SW480 (cell line): Measurements from ENCODE around the gene RNF225.
"Not testable (repeated sequence)": the region's sequence is repeated elsewhere in the genome, so short reads cannot be mapped to it uniquely, and the experiment has no call there.

ENCODE experiments used
- DNase-seq: peaks from one replicate; pipeline ENCODE4 v3.0.0-alpha.2; 2016; ENCODE audit warnings: low spot score

RNF225 gene

DNA sequence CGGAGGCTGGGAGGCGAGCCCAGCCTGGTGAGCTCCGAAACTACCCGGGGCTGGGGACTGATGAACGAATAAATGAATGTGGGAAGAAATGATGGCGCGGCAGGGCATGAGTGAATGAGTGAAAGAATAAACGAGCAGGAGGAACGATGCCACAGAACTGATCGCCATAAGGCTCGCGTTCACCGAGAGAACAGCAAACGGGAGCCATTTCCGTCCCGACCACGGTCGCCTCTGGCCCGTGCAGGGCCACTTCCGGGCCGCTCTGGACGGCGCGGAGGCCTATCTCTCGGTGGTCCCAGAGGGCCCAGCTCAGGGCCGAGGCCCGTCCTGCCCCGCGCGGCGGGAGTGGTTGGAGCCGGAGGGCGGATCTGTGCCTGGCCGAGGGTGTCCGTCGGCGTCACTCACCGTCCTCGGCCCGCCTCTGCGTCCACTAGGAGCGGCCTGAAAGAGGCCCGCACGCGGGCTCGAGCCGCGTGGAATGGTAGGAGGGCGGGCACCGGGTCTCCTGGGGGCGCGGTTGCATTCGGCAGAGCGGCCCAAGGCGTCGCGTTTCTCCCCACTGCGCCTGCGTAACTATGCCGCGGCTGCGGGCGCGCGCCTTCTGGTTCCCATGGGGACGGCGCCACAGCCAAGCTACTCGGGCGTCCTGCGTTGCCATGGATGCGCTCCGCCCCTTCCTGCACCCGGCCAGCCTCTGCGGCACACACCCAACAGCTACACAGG, 33.0 kb upstream of the RNF225 start, which contains the start of gene ZNF497:
Gene ZNF497 (minus strand): TSS at position 480 of the 723 bp plus-strand sequence. CDS start 5,116 bp downstream, outside the sequence.
- DNase-seq = peak; percentile 95

DNA sequence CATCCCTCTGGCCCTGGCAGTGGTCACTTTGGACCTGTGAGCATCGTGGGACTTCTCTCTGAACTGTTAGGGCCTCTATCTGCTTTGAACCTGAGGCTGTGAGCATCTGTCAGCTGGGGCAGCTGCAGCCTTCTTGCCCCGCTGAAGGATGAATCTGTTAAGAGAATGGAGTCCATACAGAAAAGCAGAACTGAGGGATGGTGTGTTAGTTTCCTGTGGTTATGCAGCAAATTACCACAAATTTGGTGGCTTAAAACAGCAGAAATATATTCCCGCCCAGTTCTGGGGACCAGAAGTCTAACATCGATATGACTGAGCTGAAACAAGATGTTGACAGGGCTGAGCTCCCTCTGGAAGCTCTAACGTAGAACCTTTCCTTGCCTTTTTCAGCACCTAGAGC, 31.3 kb upstream of the RNF225 start:
- DNase-seq = no peak

DNA sequence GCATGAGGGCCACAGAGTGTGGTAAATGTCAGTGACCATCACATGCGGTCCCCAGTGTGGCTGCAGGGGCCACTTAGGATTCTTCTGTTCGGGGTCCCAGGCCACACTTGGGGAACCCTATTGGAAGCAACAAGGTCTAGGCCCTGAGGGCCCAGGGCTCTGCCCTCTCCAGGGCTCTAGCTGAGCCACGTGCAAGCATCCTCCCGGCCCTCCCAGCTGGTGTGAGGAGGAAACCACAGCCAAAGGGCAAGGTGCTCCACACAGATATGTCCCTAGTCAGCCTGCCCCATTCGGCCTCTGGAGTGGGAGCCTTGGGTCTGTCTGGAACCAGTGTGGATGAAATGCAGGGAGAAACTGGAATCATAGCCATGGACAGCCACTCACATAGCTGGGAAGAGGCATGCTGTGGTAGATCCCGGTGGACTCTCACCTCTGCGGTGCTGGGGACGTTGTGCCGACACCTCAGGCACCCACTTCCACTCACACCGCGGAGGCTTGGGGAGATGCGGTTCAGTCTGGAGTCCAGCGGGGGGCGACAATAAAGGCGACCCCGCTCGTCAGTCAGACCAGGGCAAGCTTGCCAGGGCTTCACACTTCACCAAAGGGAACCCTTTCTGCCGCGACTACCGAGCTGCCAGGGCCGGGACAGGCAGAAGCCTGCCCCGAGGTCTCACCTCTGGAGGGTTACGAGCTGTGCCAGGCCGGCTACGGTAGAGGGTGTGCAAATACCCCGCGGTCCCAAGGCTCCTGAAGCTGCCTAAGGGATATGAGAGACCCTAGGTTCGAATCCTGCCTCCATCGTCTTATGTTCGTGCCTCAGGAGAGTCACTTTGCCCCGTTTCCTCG, 28.6 kb upstream of the RNF225 start:
- no peak for DNase-seq

DNA sequence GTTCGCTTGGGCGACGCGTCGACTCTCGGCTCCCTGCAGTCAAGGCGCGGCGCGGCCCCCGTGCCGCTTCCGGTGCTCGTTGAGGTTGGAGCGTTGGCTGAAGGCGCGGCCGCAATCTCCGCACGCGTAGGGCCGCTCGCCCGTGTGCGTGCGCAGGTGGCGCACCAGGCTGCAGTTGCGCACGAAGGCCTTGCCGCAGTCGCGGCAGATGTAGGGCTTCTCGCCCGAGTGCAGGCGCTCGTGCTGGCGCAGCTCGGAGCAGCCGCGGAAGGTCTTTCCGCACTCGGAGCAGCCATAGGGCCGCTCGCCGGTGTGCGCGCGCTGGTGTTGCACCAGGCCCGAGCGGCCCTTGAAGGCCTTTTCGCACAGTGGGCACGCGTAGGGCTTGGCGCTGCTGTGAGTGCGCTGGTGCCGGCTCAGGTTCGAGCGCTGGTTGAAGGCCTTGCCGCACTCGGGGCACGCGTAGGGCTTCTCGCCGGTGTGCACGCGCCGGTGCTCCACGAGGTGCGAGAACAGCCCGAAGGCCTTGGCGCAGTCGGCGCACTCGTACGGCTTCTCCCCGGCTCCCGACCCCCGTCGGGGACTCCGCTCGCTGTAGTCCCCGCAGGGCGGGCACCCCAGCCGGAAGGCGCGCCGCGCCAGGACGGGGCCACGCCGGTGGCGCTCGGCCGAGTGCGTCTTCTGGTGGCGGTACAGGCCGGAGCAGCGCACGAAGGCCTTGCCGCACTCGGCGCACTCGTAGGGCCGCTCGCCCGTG, 27.6 kb upstream of the RNF225 start:
- DNase-seq = no peak

DNA sequence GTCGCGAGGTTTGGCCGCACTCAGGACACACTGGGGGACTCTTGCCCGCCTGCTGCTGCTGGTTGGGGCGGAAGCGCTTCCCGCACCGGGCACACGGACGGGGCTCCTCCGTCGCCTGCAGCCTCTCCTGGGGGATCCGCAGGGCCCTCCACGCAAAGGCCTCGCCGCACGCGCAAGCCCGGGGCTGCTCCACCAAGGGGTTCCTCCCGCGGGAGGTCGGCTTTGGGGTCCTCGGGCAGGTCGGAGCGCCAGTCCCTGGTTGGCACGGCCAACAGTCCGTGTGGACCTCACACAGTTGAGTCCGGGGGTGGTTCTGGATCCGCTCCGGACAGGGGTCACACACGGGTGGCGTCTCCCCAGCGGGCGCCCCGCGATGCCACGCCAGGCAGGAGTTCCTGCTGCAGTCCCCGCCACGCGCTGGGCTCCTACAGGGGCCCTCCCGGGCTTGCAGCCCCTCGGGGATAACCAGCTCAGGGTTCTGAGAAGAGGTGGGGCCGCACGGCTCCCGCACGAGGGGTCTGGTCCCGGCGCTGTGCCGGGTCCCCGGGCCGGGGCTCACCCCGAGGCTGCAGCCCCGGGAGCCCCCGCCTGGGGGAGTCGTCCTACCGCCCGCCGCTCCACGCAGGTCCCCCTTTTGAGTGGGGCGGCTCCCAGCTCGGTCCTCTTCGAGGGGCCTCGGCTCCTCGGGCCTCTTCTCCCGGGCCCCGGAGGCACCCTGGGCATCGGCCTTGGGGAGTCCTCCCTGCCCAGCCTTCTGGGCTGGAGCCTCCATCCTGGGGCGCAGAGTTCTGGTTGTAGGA, 26.7 kb upstream of the RNF225 start:
- no peak for DNase-seq

DNA sequence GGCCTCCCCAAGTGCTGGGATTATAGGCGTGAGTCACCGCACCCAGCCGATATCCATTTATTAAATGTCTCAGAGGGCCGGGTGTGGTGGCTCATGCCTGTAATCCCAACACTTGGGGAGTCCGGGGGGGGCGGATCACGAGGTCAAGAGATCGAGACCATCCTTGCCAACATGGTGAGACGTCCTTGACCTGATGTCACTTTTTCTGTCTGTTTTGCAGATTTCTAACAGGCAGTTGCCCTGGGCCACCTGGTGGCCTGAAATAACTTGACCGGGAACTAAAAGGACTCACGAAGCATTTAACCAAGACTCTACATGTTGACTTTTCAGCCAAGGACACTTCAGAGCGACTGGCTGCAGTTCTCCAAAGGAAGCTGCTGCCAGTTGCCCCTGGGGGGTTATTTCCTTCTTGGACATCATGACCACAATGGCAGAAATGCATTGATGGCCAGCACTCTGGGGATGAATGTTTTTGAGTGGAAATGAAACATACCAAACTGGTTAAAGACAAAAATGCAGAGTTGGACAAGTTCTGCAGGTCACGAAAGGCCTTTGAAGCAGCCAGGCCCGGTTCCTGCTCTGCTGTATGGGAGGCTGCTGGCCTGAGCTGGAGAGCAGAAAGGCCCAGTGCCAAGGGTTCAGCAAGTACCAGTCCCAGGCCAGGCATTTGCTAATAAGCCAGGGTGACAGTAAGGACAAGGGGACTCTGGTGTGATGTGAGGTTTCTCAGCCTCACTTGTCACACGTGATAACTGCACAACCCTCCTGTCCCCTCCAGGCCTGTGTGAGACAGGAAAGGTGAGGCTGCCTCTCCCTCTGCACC, 22.9 kb upstream of the RNF225 start:
- no peak for DNase-seq

DNA sequence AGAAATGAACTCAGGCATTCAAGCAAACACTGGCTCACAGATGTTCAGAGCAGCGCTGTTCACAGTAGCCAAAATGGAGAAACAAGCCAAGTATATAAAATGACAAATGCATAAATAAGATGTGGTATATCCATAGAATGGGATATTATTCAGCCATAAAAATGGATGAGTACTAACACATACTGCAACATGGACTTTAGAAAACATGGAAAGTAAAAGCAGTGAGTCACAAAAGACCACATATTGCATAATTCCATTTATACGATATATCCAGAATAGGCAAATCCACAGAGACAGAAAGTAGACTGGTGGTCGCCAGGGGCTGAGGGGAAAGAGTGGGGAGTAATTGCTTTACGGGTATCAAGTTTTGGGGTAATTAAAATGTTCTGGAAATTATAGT, 21.3 kb upstream of the RNF225 start:
- DNase-seq = no peak

DNA sequence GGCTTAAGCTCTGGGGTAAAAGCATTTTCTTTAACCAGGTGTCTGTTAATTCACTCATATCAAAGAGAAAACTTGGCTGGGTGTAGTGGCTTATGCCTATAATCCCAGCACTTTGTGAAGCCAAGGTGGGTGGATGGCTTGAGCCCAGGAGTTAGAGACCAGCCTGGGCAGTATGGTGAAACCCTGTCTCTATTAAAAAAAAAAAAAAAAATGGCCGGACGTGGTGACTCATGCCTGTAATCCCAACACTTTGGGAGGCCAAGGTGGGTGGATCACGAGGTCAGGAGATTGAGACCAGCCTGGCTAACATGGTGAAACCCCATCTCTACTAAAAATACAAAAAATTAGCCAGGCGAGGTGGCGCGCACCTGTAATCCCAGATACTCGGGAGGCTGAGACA, 18.7 kb upstream of the RNF225 start:
- DNase-seq = not testable (repeated sequence)

DNA sequence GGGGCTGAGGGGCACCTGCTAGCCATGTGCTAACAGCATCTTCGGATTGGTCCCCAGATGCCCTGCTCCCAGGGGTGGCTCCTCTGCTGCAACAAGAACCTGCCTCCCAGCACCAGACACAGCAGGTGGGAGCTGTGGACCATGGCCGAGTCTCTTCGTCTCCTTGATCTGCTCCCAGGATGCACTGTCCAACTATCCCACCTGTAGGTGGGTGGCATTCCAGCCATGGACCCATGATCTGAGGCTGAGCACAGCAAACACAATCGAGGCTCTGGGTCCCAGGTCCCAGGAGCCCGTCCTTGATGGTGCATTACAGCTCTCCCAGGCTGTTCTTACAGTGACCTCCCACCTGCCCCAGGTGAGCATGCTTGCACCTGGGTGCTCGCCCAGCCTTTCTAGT, 16.2 kb upstream of the RNF225 start:
- no peak for DNase-seq

DNA sequence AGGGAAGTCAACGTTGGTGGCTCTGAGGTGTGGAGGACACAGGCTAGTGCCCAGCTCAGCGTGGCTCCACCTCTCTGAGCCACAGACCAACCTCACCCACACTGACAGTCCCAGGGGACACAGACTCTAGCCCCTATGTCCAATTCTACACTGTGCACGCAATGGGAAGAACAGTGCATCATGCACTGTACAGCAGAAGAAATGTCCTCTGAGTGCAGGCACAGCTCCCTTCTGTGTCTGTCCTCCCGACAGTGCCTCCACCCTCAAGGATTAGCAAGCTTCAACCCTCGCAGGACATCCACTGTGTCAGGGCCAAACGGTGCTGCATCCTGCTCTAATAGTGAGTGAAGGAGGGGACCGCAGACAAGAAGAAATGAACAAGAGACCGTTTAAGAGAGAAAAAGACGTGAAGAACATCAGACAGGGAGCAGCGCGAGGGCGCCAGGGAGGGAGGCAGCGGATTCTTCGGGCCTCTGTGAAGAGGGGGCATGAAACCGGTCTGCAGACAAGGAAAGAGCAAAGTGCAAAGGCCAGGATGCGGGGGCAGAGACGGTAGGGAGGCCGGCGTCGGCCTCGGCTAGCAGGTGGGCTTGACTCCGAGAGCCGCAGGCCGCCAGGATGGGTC, 15.3 kb upstream of the RNF225 start:
- no peak for DNase-seq

DNA sequence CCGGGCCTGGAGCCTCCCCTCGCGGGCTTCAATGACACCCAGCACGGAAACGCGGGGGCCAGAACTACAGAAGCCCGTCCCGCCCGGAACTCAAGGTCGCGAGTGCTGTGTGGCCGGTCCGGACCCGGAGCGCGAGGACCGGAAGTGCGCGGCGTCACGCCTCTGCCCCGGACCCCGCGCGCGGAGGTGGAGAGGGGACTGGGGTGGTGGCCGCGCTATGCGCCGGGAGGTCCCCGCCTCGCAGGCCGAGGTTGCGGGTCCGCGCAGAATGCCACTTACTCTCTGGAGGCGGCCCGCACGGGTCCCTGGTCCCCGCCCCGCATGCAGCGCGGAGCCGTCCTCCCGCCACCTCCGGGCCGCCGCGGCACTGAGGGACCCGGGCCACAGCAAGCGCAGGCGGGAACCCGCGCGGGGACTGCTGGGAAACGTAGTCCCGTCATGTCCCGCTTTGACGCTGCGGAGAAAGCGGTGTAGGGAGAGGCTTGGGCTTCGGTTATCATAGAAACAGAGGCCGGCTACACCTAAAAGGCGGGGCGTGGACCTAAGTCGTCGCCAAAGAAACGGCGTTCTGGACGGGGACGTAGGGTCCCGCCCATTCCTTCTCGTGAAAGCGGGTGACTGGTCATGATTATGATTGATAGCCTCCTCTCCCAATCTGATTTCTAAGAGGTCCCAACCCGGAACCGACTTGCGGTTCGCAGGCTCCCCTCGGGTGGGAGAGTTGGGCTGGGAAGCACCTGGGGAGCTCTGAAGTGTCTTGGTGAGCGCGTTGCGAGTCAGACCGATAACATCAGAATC, 14.6 kb upstream of the RNF225 start, which contains the start of gene ZNF837:
Gene ZNF837 (minus strand): TSS at position 369 of the 798 bp plus-strand sequence. CDS start 11,698 bp downstream, outside the sequence.
- DNase-seq = peak; percentile 100

DNA sequence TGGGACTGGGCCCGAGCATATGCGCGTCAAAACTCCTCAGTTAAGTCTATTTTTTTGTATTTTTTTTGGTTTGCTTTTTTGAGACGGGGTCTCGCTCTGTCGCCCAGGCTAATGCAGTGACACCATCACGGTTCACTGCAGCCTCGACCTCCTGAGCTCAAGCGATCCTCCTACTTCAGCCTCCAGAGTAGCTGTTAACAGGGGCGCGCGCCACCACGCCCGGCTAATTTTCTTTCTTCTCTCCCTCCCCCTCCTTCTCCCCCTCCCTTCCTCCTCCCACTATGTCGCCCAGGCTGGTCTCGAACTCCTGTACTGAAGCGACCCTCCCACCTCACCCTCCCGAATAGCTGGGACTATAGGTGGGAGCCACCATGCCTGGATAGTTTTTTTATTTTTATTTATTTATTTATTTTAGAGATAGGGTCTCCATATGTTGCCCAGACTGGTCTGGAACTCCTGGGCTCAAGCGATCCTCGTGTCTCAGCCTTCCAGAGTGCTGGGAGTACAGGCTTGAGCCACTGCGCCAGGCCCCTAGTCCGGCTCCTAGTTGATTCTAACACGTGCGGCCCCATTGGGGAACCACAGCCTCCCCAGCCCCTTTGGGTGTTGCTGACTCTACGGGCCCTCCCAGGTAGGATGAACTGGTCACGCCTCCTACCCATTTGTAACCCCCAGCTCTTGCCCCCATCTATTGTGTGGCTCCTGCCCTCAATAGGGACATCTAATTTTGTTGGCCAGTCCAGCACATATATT, 13.8 kb upstream of the RNF225 start:
- DNase-seq = no peak

DNA sequence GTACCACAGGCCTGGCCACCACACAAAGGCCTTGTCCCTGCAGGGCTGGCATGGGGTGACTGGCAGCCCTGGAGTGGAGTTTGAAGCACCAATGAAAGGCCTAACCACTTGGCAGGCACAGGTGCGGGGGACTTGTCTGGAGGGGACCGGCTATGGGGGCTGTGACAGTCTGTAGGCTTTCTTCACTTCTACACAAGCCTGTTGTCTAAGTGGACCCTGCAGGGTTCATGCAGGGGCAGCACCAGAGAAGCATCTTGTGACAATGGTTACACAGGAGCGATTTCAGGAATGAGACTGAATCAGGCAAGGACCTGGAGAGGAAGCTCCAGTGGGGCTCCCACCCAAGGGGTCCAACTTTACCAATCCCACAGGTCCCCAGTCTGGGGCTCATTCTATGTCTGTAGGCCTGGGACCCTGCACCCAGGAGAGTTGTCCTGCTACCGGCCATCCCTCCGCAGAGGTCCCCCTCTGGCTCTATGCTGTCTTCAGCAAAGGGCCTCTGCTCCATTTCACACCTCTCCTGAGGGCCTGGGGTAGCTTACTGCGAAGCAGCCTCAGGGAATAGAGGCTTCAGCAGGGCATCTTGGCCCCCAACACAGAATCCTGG, 12.4 kb upstream of the RNF225 start:
- DNase-seq = no peak

DNA sequence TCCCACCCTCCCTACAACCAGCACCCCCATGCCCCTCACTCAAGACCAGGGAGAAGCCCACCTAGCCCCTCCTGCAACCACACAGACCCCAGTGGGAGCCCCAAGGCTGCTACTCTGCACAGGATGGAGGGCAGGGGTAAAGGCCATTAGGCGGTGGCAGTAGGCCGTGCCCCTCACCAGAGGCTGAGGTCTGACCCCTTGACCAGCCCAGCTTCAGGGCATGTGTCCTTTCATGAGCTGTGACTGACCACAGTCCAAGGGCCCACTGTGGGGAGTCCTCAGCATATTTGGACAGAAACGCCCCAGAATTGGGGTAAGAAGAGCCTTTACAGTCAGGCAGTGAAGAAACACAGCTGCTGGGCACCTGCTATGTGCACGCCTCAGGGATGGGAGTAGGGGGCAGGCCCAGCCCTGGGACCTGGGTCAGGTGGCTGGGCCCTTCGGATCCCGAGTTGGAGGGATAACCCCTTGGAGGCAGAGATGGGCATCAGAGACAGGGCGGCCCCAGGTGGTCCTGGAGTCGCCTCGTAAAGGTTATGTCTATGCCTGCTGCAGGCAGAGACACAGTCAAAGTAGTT, 10.1 kb upstream of the RNF225 start:
- no peak for DNase-seq

DNA sequence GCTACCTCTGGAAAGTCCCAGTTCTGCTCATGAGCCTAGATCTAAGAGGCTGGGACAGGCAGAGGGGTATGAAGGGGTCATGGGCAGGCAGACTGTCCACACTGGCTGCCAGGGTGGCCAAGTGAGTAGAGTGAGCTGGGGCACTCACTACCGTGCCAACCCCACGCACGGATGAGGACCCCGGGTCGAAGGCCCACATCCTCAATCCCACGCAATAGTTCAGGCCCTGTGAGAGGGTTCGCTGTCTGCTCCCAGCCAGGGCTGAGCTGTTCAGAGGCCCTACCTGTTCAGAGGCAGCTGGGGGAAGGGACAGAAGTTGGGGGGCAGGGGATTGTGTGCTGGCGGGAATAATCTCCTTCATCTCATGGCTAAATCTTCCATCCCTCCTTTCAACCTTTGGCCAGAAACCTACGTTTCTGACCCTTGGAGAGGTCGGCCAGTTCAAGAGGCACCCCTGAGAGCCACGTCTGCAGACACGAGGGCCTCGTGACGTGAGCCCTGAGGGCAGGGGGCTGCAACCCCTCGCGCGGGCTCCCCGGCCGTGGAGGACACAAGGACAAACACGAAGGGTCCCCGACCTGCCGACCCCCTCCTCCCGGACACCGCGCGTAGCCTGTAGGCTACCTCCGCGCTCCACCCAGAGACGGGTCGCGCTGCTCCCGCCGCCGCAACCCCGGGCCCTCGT, 9.4 kb upstream of the RNF225 start:
- DNase-seq = peak; percentile 32

DNA sequence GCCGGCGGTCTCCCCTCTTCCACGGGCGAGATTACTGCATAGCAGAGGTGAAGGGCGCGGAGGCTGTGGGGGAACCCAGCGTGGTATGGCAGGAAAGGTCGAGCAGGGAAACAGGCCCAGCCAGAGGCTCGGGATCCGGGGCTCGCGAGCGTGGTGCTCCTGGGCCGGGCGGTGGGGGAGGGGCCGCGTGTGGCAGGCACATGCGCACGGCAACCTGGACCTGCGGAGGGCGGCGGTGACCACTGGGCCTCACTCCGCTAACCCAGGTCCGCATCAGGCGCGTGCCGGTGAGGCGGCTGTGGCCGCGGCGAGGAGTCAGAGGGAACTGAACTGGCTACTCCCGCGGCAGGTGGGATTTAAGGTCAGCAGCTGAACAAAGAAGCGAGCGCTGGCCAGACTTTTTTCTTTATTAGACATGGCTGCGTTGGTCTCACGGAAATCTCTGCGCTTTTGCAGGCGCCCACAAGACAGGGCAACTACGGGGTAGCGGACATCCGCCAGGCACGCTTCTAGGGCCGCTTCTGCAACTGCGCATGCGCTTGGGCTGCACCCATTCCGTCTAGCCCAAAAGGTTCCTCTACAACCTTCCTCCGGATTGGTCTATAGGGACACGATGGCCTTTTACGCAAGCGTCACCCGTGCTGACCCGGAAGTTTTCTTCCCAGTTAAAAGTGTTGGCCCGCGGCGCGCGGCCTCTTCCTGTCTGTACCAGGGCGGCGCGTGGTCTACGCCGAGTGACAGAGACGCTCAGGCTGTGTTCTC, 8.7 kb upstream of the RNF225 start, which contains the start of gene RPS5:
Gene RPS5 (plus strand): TSS at position 694 of the 762 bp plus-strand sequence. CDS start 869 bp downstream, outside the sequence.
- DNase-seq = peak; percentile 100
